Activated effector memory CD4-positive, alpha-beta T cell treated with anti-CD3 and anti-CD28 coated beads, Interleukin-2, amount 50 U/mL, for 16 hours (primary cell): ENCODE data around the gene KANSL1.

Source experiments
- DNase-seq: peaks from one replicate; pipeline ENCODE4 v3.0.0-alpha.2; 2020

The KANSL1 gene

DNA sequence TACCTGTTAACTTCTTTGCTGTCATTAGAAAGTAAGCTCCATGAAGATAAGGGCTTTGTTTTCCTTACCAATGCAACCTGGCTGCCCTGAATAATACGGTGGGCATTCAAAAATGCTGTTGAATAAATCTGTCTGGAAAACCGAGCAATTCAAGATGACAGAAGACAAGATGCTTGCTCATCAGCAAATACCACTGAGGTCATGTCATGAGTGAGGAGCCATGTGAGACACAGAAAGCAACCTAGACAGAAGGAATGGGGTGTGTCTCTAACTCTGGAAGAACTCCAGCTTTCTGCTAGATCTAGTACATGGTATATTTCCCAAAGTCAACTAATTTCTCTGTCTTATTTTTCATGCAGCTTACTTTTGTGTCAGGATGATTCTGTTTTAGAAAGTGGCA, 130.0 kb downstream of the KANSL1 start:
- no peak for DNase-seq

DNA sequence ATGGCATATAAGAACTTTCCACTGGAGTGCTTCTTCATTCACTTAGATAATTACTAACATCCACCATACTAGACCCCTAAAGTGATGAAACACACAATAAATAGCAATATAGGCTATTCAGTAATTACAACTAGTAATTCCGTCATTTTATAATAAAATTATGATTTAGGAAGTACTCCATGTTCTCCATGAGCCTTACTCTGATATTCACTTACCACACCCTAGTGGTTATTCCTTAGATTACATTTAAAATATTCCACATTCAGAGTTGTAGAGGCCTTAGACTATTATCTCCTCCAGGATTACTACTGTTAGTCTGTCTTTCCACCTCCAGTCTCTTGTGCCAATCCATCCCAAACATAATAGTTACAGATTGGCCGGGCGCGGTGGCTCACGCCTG, 131.8 kb downstream of the KANSL1 start:
- DNase-seq, result no peak

- DNase-seq, result no peak
Observed at GRCh38 chr17:46060461-46060860, 132.8 kb downstream of the KANSL1 start.

DNA sequence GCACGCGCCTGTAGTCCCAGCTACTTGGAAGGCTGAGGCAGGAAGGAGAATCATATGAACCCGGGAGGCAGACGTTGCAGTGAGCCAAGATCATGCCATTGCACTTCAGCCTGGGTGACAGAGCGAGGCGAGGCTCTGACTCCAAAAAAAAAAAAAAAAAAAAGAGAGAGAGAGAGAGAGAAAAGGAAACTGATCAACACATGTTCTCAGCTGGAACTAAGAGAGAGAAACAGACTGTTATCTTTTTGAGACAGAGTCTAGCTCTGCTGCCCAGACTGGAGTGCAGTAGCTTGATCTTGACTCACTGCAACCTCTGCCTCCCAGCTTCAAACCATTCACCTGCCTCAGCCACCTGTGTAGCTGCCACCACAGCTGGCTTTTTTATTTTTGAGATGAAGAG, 133.7 kb downstream of the KANSL1 start:
- DNase-seq, result no peak

DNA sequence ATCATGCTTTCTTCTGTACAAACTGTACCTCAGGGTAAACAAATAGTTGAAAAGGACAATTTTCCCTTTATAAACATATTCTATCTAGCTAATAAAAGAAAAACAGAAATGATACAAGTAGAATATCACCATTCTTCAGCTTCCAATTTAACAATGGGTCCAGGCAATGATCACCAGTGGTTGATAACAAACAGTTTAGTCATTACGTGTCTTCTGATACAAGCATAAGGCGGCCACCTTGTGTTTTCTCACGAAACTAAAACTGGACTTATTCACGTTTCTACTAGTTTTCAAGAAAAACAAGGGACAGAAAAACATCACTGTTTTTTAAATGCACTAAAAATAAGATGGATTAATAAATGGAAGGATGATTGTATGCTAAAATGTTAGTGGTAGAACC, 135.9 kb downstream of the KANSL1 start:
- DNase-seq, result no peak

DNA sequence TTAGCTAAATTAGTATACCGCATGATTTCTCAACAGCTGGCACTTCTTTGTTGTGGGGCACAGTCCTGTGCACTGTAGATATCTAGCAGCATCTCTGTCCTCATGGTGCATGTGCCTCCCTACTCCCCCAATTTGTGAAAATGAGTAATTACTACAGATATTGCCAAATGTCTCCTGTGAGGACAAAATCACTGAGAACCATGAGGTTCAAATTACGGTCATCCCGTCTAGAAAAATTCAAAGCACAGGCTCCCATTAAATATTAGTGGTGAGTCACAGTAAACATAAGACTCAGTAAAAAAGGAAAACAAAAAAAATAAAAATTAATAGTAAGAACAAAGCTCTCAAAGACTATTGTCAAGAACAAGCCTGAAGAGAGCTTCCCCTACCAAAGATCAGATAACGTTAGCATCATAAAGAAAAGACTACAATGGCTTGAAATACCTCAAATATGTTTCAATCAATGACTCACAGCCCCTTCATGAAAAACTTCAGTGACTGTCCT, 136.4 kb downstream of the KANSL1 start:
- DNase-seq, result no peak

GRCh38 chr17:46053911-46054534, 139.2 kb downstream of the KANSL1 start:
- DNase-seq, result no peak

DNA sequence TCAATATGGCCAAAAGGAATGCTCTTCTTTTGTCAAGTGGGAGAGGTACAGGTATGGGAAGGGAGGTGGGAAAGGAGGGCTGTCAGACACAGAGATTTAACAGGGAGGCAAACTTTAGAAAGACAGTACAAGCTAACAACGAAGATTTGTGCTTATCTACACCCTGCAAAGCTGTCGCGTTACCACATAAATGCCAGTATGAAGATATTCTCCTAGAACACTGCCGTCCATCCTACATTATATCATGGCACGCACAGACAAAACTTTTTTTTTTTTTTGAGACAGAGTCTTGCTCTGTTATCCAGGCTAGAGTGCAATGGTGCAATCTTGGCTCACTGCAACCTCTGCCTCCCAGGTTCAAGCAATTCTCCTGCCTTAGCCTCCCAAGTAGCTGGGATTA, 143.6 kb downstream of the KANSL1 start:
- DNase-seq, result no peak

DNA sequence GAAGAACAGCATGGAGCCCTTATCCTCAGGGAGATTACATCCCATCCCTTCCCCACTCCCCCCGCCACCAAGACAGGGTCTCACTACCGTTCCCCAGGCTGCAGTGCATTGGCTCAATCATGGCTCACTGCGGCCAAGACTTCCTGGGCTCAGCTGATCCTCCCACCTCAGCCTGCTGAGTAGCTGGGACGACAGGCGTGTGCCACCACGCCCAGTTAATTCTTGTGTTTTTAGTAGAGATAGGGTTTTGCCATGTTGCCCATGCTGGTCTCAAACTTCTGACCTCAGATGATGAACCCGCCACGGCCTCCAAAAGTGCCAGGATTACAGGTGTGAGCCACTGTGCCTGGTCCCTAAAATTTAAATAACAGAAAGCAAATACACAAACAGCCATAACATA, 145.4 kb downstream of the KANSL1 start:
- DNase-seq, result no peak

- DNase-seq, result no peak
Observed at GRCh38 chr17:46047398-46047797, 145.8 kb downstream of the KANSL1 start.

GRCh38 chr17:46046957-46047356, 146.3 kb downstream of the KANSL1 start:
- DNase-seq, result no peak

- no peak for DNase-seq
Observed at GRCh38 chr17:46045639-46046038, 147.6 kb downstream of the KANSL1 start.

GRCh38 chr17:46044989-46045388, 148.2 kb downstream of the KANSL1 start:
- no peak for DNase-seq

- DNase-seq, result peak; percentile 76
Observed at GRCh38 chr17:46044286-46044928, 148.8 kb downstream of the KANSL1 start.

GRCh38 chr17:46043606-46044005, 149.6 kb downstream of the KANSL1 start:
- DNase-seq, result no peak

DNA sequence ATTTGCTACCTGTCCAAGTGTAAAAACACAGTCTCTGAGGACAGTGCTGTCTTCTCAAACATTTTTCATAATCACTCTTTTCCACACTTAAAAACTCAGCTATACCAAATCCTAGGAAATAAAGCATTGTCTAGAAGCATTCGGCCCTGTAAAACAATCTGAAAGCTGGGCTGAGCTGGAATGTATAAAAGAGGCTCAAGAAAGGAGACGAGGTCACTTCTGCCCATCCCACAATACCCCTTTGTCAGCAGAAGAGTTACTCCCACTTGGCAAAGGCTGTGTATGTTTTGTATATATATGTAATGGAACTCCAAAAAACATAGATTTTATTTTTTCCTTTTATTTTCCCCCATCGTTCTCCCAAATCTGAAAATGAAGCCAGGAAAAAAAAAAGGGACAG, 150.3 kb downstream of the KANSL1 start:
- no peak for DNase-seq

DNA sequence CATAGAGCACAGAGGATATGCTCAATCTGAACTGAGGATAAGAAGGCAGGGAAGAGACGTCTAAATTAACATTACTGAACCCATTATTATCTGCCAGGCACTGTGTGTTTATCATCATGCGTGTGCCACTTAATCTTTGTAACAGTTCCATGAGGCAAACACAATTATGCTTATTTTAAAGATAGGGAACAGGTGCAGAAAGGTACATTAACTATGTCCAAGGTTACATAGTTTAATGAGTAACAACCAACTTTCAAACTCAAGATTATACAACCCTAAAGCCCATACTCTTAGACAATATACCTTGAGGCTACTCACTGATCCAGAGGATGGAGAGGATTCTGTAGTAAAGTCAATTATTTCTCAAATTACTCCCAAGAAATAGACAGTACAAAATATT, 151.0 kb downstream of the KANSL1 start:
- no peak for DNase-seq

- no peak for DNase-seq
Observed at GRCh38 chr17:46039592-46040186, 153.5 kb downstream of the KANSL1 start.

- DNase-seq, result no peak
Observed at GRCh38 chr17:46038937-46039336, 154.3 kb downstream of the KANSL1 start.

GRCh38 chr17:46038414-46038813, 154.8 kb downstream of the KANSL1 start:
- no peak for DNase-seq

- no peak for DNase-seq
Observed at GRCh38 chr17:46037722-46038255, 155.4 kb downstream of the KANSL1 start.

DNA sequence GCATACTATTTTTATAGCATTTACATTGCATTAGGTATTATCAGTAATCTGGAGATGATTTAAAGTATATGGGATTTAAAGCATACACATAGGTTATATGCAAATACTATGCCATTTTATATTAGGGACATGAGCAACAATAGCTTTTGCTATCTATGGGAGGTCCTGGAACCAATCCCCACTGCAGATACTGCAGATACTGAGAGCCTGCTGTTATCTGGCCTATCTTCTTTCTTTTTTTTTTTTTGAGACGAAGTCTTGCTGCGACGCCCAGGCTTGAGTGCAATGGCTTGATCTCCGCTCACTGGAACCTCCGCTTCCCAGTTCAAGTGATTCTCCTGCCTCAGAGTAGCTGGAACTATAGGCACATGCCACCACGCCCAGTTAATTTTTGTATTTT, 156.7 kb downstream of the KANSL1 start:
- no peak for DNase-seq

- no peak for DNase-seq
Observed at GRCh38 chr17:46035112-46035818, 158.0 kb downstream of the KANSL1 start.

- no peak for DNase-seq
Observed at GRCh38 chr17:46033392-46033791, 159.8 kb downstream of the KANSL1 start.
